Neural crest cell (in vitro differentiated cells): ENCODE measurements around the gene TNS3. TPM values are rescaled to one million over a fixed set of nuclear protein-coding genes. Genes with fewer than 3 reads are reported as not detected.

ENCODE experiments used
- DNase-seq: peaks from one replicate; pipeline ENCODE4 v3.0.0; 2021; ENCODE audit warnings: low read depth, mixed read lengths, low spot score
- H3K27ac Mint-ChIP-seq: one replicate; pipeline ENCODE4 v1.8.0; 2021; ENCODE audit warnings: mild to moderate bottlenecking, mixed read lengths; ENCODE audit not compliant: unreplicated experiment
- H3K27me3 Mint-ChIP-seq: 2 replicates; pipeline ENCODE4 v1.8.0; 2021; ENCODE audit warnings: low read depth, mild to moderate bottlenecking, mixed read lengths
- H3K36me3 Mint-ChIP-seq: 2 replicates; pipeline ENCODE4 v1.8.0; 2021; ENCODE audit warnings: low read depth, mild to moderate bottlenecking, mixed read lengths
- H3K4me1 Mint-ChIP-seq: 2 replicates; pipeline ENCODE4 v1.8.0; 2021; ENCODE audit warnings: mixed read lengths
- H3K4me3 Mint-ChIP-seq: one replicate; pipeline ENCODE4 v1.8.0; 2021; ENCODE audit warnings: mild to moderate bottlenecking, mixed read lengths
- H3K9me3 Mint-ChIP-seq: 2 replicates; pipeline ENCODE4 v1.8.0; 2021; ENCODE audit warnings: mixed read lengths
- CTCF ChIP-seq: fragments of 200-600 bp; sonication (generic); conservative IDR thresholded peaks from 2 replicates; pipeline ENCODE4 v1.5.0; 2021; ENCODE audit warnings: antibody characterized with exemption, mild to moderate bottlenecking
- total RNA-seq: library from RNA; stranded (reverse); gene quantifications from 2 replicates; pipeline ENCODE4 v1.2.1, GENCODE V29; 2021

TNS3 gene
- total RNA-seq, 1 donor from 2014 or later, result 26.4 TPM

GRCh38 chr7:47313564-47313963 is 268.3 kb downstream of the TNS3 start:
- peak overlapping the region; percentile 47 for H3K4me3 Mint-ChIP-seq
- H3K27ac Mint-ChIP-seq, result no peak overlapping the region
- TF ChIP-seq CTCF, result no peak
- H3K9me3 Mint-ChIP-seq, result peaks cover 7% of the 10 kb centered on the region
- no peaks in the 10 kb centered on the region for H3K27me3 Mint-ChIP-seq
- no peak for DNase-seq
- H3K36me3 Mint-ChIP-seq, result peaks cover 25% of the 10 kb centered on the region
- H3K4me1 Mint-ChIP-seq, result peaks cover 60% of the 10 kb centered on the region

GRCh38 chr7:47311891-47312290 is 270.0 kb downstream of the TNS3 start:
- Mint-ChIP-seq H3K4me3 (no peak overlapping the region), H3K9me3 (no peaks in the 10 kb centered on the region), H3K27ac (no peak overlapping the region), H3K4me1 (peaks cover 43% of the 10 kb centered on the region), H3K36me3 (peaks cover 14% of the 10 kb centered on the region), H3K27me3 (no peaks in the 10 kb centered on the region)
- no peak for TF ChIP-seq CTCF
- DNase-seq, result no peak

- Mint-ChIP-seq H3K36me3 (peaks cover 14% of the 10 kb centered on the region), H3K27ac (no peak overlapping the region), H3K9me3 (no peaks in the 10 kb centered on the region), H3K4me1 (peaks cover 24% of the 10 kb centered on the region), H3K4me3 (no peak overlapping the region), H3K27me3 (no peaks in the 10 kb centered on the region)
- TF ChIP-seq CTCF, result no peak
- no peak for DNase-seq
Measured at GRCh38 chr7:47310020-47310419, 271.9 kb downstream of the TNS3 start.

GRCh38 chr7:47308808-47309207 is 273.1 kb downstream of the TNS3 start:
- Mint-ChIP-seq H3K36me3 (peaks cover 14% of the 10 kb centered on the region), H3K9me3 (no peaks in the 10 kb centered on the region), H3K27me3 (no peaks in the 10 kb centered on the region), H3K4me1 (peaks cover 14% of the 10 kb centered on the region), H3K4me3 (no peak overlapping the region), H3K27ac (no peak overlapping the region)
- DNase-seq, result no peak
- TF ChIP-seq CTCF, result no peak

- Mint-ChIP-seq H3K4me1 (peaks cover 7% of the 10 kb centered on the region), H3K27ac (no peak overlapping the region), H3K9me3 (no peaks in the 10 kb centered on the region), H3K36me3 (peaks cover 14% of the 10 kb centered on the region), H3K27me3 (no peaks in the 10 kb centered on the region), H3K4me3 (no peak overlapping the region)
- DNase-seq, result no peak
- no peak for TF ChIP-seq CTCF
Measured at GRCh38 chr7:47307311-47307710, 274.6 kb downstream of the TNS3 start.
